ENCODE data around the gene KCNG1. TPM values are rescaled to one million over a fixed set of nuclear protein-coding genes. Genes with fewer than 3 reads are reported as not detected.

Gene KCNG1
- total and polyA plus RNA-seq, 4 donors: 2.6 to 10.4 (median 7.7) TPM

- no peak overlapping the region for H3K27ac ChIP-seq (ENCODE audit: low read depth, low read length)
- DNase-seq (ENCODE audit: low read depth in 4 of 6, low spot score in 6 of 6): no peak
- H3K4me3 ChIP-seq (ENCODE audit: low read depth, low read length): no peak overlapping the region
- no peaks in the 10 kb centered on the region for H3K36me3 ChIP-seq (ENCODE audit: control insufficient read depth, insufficient read depth, low read length)
- 90% methylated on average over 3 of the region's 5 CpGs for WGBS (ENCODE audit: insufficient coverage)
- H3K4me1 ChIP-seq (ENCODE audit: control insufficient read depth, insufficient read depth, low read length): peaks cover 15% of the 10 kb centered on the region
- H3K27me3 ChIP-seq (ENCODE audit: control insufficient read depth, insufficient read depth, low read length): peaks cover 45% of the 10 kb centered on the region
- H3K9me3 ChIP-seq (ENCODE audit: control insufficient read depth, insufficient read depth, low read length): no peaks in the 10 kb centered on the region
These were observed 4.3 kb upstream of the KCNG1 start for GRCh38 chr20:51027035-51027795.

DNA sequence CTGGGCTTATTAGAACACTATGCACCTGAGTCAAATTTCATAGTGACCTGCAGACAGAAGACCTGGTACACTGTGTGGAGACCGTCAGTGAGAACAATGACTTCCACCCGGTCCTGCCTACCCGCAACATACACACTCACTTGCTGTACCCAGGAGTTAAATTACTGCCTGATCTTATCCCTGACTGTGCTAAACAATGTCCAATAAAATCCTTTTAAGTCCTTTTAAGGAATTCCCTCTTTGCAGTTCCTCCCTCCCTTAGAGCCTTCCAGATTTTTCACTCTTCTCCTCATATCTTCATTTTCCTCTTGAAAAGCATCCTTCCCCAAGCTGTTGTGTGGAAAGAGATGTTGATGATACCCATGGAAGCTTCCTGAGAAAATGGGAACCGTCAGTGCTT lies 3.4 kb upstream of the KCNG1 start:
- H3K4me1 ChIP-seq (ENCODE audit: control insufficient read depth, insufficient read depth, low read length): peaks cover 16% of the 10 kb centered on the region
- H3K4me3 ChIP-seq (ENCODE audit: low read depth, low read length): no peak overlapping the region
- H3K36me3 ChIP-seq (ENCODE audit: control insufficient read depth, insufficient read depth, low read length): no peaks in the 10 kb centered on the region
- WGBS (ENCODE audit: insufficient coverage): 66% methylated on average over 4 of the region's 4 CpGs
- H3K9me3 ChIP-seq (ENCODE audit: control insufficient read depth, insufficient read depth, low read length): no peaks in the 10 kb centered on the region
- H3K27me3 ChIP-seq (ENCODE audit: control insufficient read depth, insufficient read depth, low read length): peaks cover 55% of the 10 kb centered on the region
- no peak overlapping the region for H3K27ac ChIP-seq (ENCODE audit: low read depth, low read length)
- no peak for DNase-seq (ENCODE audit: low read depth in 4 of 6, low spot score in 6 of 6)

GRCh38 chr20:51024761-51025160 lies 1.9 kb upstream of the KCNG1 start:
- no peak overlapping the region for H3K27ac ChIP-seq (ENCODE audit: low read depth, low read length)
- peaks cover 22% of the 10 kb centered on the region for H3K4me1 ChIP-seq (ENCODE audit: control insufficient read depth, insufficient read depth, low read length)
- no peak overlapping the region for H3K4me3 ChIP-seq (ENCODE audit: low read depth, low read length)
- no peaks in the 10 kb centered on the region for H3K9me3 ChIP-seq (ENCODE audit: control insufficient read depth, insufficient read depth, low read length)
- WGBS (ENCODE audit: insufficient coverage): 92% methylated on average over 1 of the region's 1 CpG
- H3K27me3 ChIP-seq (ENCODE audit: control insufficient read depth, insufficient read depth, low read length): peaks cover 54% of the 10 kb centered on the region
- H3K36me3 ChIP-seq (ENCODE audit: control insufficient read depth, insufficient read depth, low read length): no peaks in the 10 kb centered on the region
- no peak for DNase-seq (ENCODE audit: low read depth in 4 of 6, low spot score in 6 of 6)

GRCh38 chr20:51023617-51024155 lies 779 bp upstream of the KCNG1 start:
- DNase-seq (ENCODE audit: low read depth in 4 of 6, low spot score in 6 of 6): no peak
- Histone ChIP-seq H3K4me1 (ENCODE audit: control insufficient read depth, insufficient read depth, low read length) (peaks cover 25% of the 10 kb centered on the region), H3K27me3 (ENCODE audit: control insufficient read depth, insufficient read depth, low read length) (peaks cover 49% of the 10 kb centered on the region), H3K36me3 (ENCODE audit: control insufficient read depth, insufficient read depth, low read length) (no peaks in the 10 kb centered on the region), H3K9me3 (ENCODE audit: control insufficient read depth, insufficient read depth, low read length) (no peaks in the 10 kb centered on the region), H3K27ac (ENCODE audit: low read depth, low read length) (no peak overlapping the region), H3K4me3 (ENCODE audit: low read depth, low read length) (peak overlapping the region; percentile 33)
- 26% methylated on average over 30 of the region's 30 CpGs for WGBS (ENCODE audit: insufficient coverage)

DNA sequence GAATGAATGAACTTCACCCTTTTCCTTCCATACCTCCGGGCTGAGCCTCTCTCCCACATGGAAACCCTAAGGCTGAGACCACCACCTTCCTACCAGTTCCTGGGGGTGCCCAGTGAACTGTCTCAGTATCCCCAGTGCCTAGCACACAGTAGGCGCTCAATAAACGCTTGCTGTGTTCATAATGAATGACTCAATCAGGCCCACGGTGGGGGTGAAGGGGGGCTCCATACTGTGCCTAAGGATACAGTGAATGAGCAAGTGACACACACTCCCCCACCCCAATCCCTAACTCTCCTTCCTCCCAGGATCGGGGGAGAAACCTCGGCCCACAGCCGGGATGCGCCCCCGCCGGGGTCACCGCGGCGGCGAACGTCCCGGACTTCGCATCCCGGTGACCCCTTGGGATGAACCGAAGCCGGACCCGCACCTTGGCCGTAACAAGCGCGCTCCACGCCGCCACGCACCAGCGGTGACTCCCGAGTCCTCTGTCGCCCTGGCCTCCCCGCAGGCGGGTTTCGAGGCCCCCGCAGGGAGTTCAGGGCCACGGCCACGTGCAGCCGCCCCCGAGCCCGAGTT lies 592 bp downstream of the KCNG1 start:
- peaks cover 48% of the 10 kb centered on the region for H3K27me3 ChIP-seq (ENCODE audit: control insufficient read depth, insufficient read depth, low read length)

GRCh38 chr20:51021067-51022025 lies 1.6 kb downstream of the KCNG1 start:
- H3K27me3 ChIP-seq (ENCODE audit: control insufficient read depth, insufficient read depth, low read length): peaks cover 44% of the 10 kb centered on the region
- no peak for DNase-seq (ENCODE audit: low read depth in 4 of 6, low spot score in 6 of 6)
- no peaks in the 10 kb centered on the region for H3K36me3 ChIP-seq (ENCODE audit: control insufficient read depth, insufficient read depth, low read length)
- WGBS (ENCODE audit: insufficient coverage): 65% methylated on average over 12 of the region's 16 CpGs
- no peak overlapping the region for H3K4me3 ChIP-seq (ENCODE audit: low read depth, low read length)
- H3K27ac ChIP-seq (ENCODE audit: low read depth, low read length): no peak overlapping the region
- H3K9me3 ChIP-seq (ENCODE audit: control insufficient read depth, insufficient read depth, low read length): no peaks in the 10 kb centered on the region
- peaks cover 25% of the 10 kb centered on the region for H3K4me1 ChIP-seq (ENCODE audit: control insufficient read depth, insufficient read depth, low read length)

More for the DNA sequence above, 592 bp downstream of the KCNG1 start:
- Histone ChIP-seq H3K9me3 (ENCODE audit: control insufficient read depth, insufficient read depth, low read length) (no peaks in the 10 kb centered on the region), H3K36me3 (ENCODE audit: control insufficient read depth, insufficient read depth, low read length) (no peaks in the 10 kb centered on the region), H3K27ac (ENCODE audit: low read depth, low read length) (no peak overlapping the region), H3K4me3 (ENCODE audit: low read depth, low read length) (no peak overlapping the region), H3K4me1 (ENCODE audit: control insufficient read depth, insufficient read depth, low read length) (peaks cover 25% of the 10 kb centered on the region)
- 5% methylated on average over 36 of the region's 39 CpGs for WGBS (ENCODE audit: insufficient coverage)
- DNase-seq (ENCODE audit: low read depth in 4 of 6, low spot score in 6 of 6): no peak

GRCh38 chr20:51020657-51021056 lies 2.2 kb downstream of the KCNG1 start:
- no peak overlapping the region for H3K4me3 ChIP-seq (ENCODE audit: low read depth, low read length)
- peaks cover 25% of the 10 kb centered on the region for H3K4me1 ChIP-seq (ENCODE audit: control insufficient read depth, insufficient read depth, low read length)
- peaks cover 44% of the 10 kb centered on the region for H3K27me3 ChIP-seq (ENCODE audit: control insufficient read depth, insufficient read depth, low read length)
- H3K9me3 ChIP-seq (ENCODE audit: control insufficient read depth, insufficient read depth, low read length): no peaks in the 10 kb centered on the region
- 78% methylated on average over 5 of the region's 6 CpGs for WGBS (ENCODE audit: insufficient coverage)
- no peak for DNase-seq (ENCODE audit: low read depth in 4 of 6, low spot score in 6 of 6)
- H3K27ac ChIP-seq (ENCODE audit: low read depth, low read length): no peak overlapping the region
- no peaks in the 10 kb centered on the region for H3K36me3 ChIP-seq (ENCODE audit: control insufficient read depth, insufficient read depth, low read length)

- DNase-seq (ENCODE audit: low read depth in 4 of 6, low spot score in 6 of 6): peak in 2 of 6 donors; percentile 67 to 71
- H3K9me3 ChIP-seq (ENCODE audit: control insufficient read depth, insufficient read depth, low read length): no peaks in the 10 kb centered on the region
- 45% methylated on average over 14 of the region's 21 CpGs for WGBS (ENCODE audit: insufficient coverage)
- H3K36me3 ChIP-seq (ENCODE audit: control insufficient read depth, insufficient read depth, low read length): no peaks in the 10 kb centered on the region
- H3K4me3 ChIP-seq (ENCODE audit: low read depth, low read length): no peak overlapping the region
- H3K27ac ChIP-seq (ENCODE audit: low read depth, low read length): no peak overlapping the region
- H3K4me1 ChIP-seq (ENCODE audit: control insufficient read depth, insufficient read depth, low read length): peaks cover 31% of the 10 kb centered on the region
- peaks cover 41% of the 10 kb centered on the region for H3K27me3 ChIP-seq (ENCODE audit: control insufficient read depth, insufficient read depth, low read length)
These were observed 3.0 kb downstream of the KCNG1 start for GRCh38 chr20:51019656-51020592.
